AG04450 (cell line): ENCODE results near the gene SLC38A9. TPM values are rescaled to one million over a fixed set of nuclear protein-coding genes. Genes with fewer than 3 reads are reported as not detected.
A peak's percentile ranks its signal among the peaks of the same experiment; 100 is the strongest.
"Not testable (repeated sequence)": the region's sequence is repeated elsewhere in the genome, so short reads cannot be mapped to it uniquely, and the experiment has no call there.

Experiments
- CTCF ChIA-PET: fragments of 300-600, 350-600 bp; formaldehyde crosslinking; extraction: SDS; loops from one replicate; lab custom pipeline; 2022; ENCODE audit warnings: antibody characterized with exemption, inconsistent platforms; lab: Charles Lee
- POLR2A ChIA-PET: fragments of 350-600 bp; formaldehyde crosslinking; extraction: SDS; loops from one replicate; lab custom pipeline; 2021; ENCODE audit warnings: antibody characterized with exemption, inconsistent platforms; lab: Yijun Ruan, JAX
- DNase-seq: peaks from one replicate; pipeline ENCODE4 v3.0.0-alpha.2; 2011; ENCODE audit warnings: low read depth, low spot score
- H3K27ac ChIP-seq: one replicate; pipeline ENCODE4 v1.5.1; 2012; ENCODE audit warnings: low read depth, low read length, control low read depth
- H3K27me3 ChIP-seq: one replicate; pipeline ENCODE4 v1.6.0; 2012; ENCODE audit warnings: low read length; ENCODE audit not compliant: control insufficient read depth, insufficient read depth
- H3K4me3 ChIP-seq: 2 replicates; pipeline ENCODE4 v1.5.1; 2011; ENCODE audit warnings: mild to moderate bottlenecking, low read depth, low read length, control low read depth
- H3K9me3 ChIP-seq: 2 replicates; pipeline ENCODE4 v1.5.1; 2012; ENCODE audit warnings: low read length; ENCODE audit not compliant: control insufficient read depth, insufficient read depth
- polyA minus RNA-seq: library from RNA; depleted of rRNA, polyadenylated mRNA; stranded (reverse); fragments of >200 nt; gene quantifications from 2 replicates; pipeline ENCODE4 v1.2.3, GENCODE V29; 2011; rRNA and poly(A)+ RNA removed
- polyA plus RNA-seq: library from polyadenylated mRNA; depleted of rRNA; stranded (reverse); fragments of >200 nt; gene quantifications from 2 replicates; pipeline ENCODE4 v1.2.3, GENCODE V29; 2011; rRNA removed
- TF ChIP-seq, protein P1 (sequence below): IDR thresholded peaks from 2 replicates; pipeline ENCODE4 v1.5.1; 2011; ENCODE audit warnings: low read depth, low read length, control low read depth, inconsistent platforms

The SLC38A9 gene
- polyA plus RNA-seq = 21.1 and 25.3 TPM in 2 replicates
- polyA minus RNA-seq = 21.3 and 28.8 TPM in 2 replicates

DNA sequence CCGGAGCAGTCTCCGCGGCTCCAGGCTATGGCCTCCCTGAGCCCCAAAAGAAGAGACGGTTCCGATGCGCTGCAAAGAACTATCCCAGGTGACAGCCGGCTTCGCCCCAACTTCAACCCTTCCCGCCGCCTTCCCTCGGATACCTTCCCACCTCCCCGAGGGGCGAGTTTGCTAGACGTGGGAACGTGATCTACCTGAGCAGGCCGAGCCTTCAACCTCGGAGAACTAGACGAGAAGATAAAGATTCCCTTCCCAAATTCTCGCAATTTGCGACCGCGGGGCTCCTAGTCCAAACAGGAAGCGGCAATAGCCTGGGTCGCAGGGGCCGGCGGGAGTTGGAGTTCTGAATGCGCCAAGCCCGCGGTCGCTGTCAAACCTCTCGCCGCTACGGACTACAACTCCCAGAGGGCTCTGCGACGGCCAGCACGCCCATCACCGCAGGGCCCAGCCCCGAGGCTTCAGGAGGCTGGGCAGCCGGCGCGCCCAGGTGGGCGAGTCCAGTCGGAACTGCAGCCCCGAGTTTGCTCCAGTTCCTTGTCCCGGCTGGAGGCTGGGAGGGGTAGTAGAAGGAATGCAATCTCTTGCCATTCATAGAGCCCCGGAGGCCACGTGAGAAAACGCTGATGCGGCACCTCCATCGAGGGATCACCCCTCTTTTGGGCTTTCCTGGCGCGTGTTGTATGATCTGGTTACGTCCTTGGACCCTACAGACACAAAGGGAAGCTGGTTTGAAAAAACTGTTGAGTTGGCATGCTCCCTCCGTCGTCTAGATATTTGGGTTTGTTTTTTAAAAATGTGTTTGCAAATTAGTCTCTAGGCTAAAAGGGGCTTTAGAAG, at the start of gene SLC38A9:
Gene SLC38A9 (minus strand): TSS at position 302 of the 837 bp plus-strand sequence. CDS start 14,366 bp downstream, outside the sequence.
- Histone ChIP-seq H3K4me3 (peak within 1 kb of the TSS; percentile 98), H3K27ac (peak within 1 kb of the TSS; percentile 47)

GRCh38 chr5:55761721-55762120, 49.6 kb upstream of the SLC38A9 start:
- H3K27me3 ChIP-seq, H3K27ac ChIP-seq, DNase-seq, CTCF ChIA-PET, H3K9me3 ChIP-seq, H3K4me3 ChIP-seq: not testable (repeated sequence)
- POLR2A ChIA-PET = interaction anchor here (0.7 kb wide), 1 partner anchor 70 kb away, joined by 3 read pairs; no protein-coding TSS in a partner anchor

More for the DNA sequence above, at the start of gene SLC38A9:
- Histone ChIP-seq H3K9me3 (0 out of 2 replicates have a peak, but pooled peaks cover under 1% of the 10 kb centered on the region), H3K27me3 (no peaks in the 10 kb centered on the region)
- POLR2A ChIA-PET = no interaction called here
- peak; percentile 71 for DNase-seq
- CTCF ChIA-PET = no interaction called here
- TF ChIP-seq, protein P1, sequence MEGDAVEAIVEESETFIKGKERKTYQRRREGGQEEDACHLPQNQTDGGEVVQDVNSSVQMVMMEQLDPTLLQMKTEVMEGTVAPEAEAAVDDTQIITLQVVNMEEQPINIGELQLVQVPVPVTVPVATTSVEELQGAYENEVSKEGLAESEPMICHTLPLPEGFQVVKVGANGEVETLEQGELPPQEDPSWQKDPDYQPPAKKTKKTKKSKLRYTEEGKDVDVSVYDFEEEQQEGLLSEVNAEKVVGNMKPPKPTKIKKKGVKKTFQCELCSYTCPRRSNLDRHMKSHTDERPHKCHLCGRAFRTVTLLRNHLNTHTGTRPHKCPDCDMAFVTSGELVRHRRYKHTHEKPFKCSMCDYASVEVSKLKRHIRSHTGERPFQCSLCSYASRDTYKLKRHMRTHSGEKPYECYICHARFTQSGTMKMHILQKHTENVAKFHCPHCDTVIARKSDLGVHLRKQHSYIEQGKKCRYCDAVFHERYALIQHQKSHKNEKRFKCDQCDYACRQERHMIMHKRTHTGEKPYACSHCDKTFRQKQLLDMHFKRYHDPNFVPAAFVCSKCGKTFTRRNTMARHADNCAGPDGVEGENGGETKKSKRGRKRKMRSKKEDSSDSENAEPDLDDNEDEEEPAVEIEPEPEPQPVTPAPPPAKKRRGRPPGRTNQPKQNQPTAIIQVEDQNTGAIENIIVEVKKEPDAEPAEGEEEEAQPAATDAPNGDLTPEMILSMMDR = no peak

DNA sequence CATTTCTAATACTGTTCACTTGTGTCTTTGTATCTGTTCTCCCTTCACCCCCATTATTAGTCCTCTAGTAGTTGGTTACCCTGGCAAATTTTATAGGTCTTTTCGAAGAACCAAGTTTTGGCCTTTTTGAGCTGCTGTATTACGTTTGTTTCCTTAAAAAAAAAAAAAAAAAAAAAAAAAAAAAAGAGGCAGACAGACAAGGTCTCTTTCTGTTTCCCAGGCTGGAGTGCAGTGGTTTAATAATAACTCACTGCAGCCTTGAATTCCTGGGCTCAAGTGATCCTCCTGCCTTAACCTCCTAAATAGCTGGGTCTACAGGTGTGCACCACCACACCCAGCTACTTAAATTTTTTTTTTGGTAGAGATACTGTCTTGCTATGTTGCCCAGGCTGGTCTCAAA, 46.6 kb upstream of the SLC38A9 start:
- peaks cover 3% of the 10 kb centered on the region for H3K27me3 ChIP-seq
- POLR2A ChIA-PET = no interaction called here
- no peak for DNase-seq
- TF ChIP-seq, protein P1 = no peak
- no peak overlapping the region for H3K4me3 ChIP-seq
- CTCF ChIA-PET = no interaction called here
- H3K9me3 ChIP-seq = no peaks in the 10 kb centered on the region
- H3K27ac ChIP-seq = no peak overlapping the region

DNA sequence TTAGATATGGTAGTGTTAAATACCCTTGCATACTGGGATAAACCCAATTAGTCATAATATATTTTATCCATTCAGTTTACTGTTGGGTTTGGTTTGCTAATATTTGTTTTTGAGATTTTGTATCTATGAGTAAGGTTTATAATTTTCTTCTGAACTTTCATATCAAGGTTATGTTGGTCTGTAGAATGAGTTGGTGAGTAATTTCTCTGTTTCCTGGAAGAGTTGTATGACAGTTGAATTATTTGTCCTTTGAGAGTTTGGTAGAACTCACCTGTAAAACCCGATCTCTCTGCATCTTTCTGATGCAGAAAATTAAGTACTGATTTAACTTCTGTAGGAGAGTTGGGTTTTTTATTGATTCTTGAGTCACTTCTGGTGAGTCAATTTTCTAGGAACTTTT, 46.1 kb upstream of the SLC38A9 start:
- Histone ChIP-seq H3K9me3 (no peaks in the 10 kb centered on the region), H3K27ac (no peak overlapping the region), H3K27me3 (peaks cover 3% of the 10 kb centered on the region), H3K4me3 (no peak overlapping the region)
- POLR2A ChIA-PET = no interaction called here
- TF ChIP-seq, protein P1 = no peak
- CTCF ChIA-PET = no interaction called here
- DNase-seq = no peak

- H3K4me3 ChIP-seq = no peak overlapping the region
- DNase-seq = no peak
- peaks cover 3% of the 10 kb centered on the region for H3K27me3 ChIP-seq
- ChIA-PET CTCF (no interaction called here), POLR2A (no interaction called here)
- TF ChIP-seq, protein P1 = no peak
- no peaks in the 10 kb centered on the region for H3K9me3 ChIP-seq
- no peak overlapping the region for H3K27ac ChIP-seq
Observed at GRCh38 chr5:55750499-55750898, 38.4 kb upstream of the SLC38A9 start.
